Chondrocyte (in vitro differentiated cells): ENCODE measurements around the gene ZFHX2. TPM values are rescaled to one million over a fixed set of nuclear protein-coding genes. Genes with fewer than 3 reads are reported as not detected.

Experiments used
- DNase-seq: peaks from one replicate; pipeline ENCODE4 v3.0.0; 2021; ENCODE audit warnings: mixed read lengths, low spot score
- H3K27ac Mint-ChIP-seq: one replicate; pipeline ENCODE4 v1.8.0; 2021; ENCODE audit warnings: mild to moderate bottlenecking, moderate library complexity, mixed read lengths; ENCODE audit not compliant: unreplicated experiment
- H3K27me3 Mint-ChIP-seq: 2 replicates; pipeline ENCODE4 v1.8.0; 2021; ENCODE audit warnings: low read depth, mixed read lengths
- H3K36me3 Mint-ChIP-seq: 2 replicates; pipeline ENCODE4 v1.8.0; 2021; ENCODE audit warnings: low read depth, mixed read lengths
- H3K4me1 Mint-ChIP-seq: 2 replicates; pipeline ENCODE4 v1.8.0; 2021; ENCODE audit warnings: low read depth, mild to moderate bottlenecking, mixed read lengths
- H3K4me3 Mint-ChIP-seq: one replicate; pipeline ENCODE4 v1.8.0; 2021; ENCODE audit warnings: mild to moderate bottlenecking, moderate library complexity, mixed read lengths; ENCODE audit not compliant: unreplicated experiment
- H3K9me3 Mint-ChIP-seq: 2 replicates; pipeline ENCODE4 v1.8.0; 2021; ENCODE audit warnings: low read depth, mixed read lengths
- total RNA-seq: library from RNA; stranded (reverse); gene quantifications from 3 replicates; pipeline ENCODE4 v1.2.1, GENCODE V29; 2021
- TF ChIP-seq, protein P1 (sequence below): fragments of 200-600 bp; sonication (generic); IDR thresholded peaks from 2 replicates; pipeline ENCODE4 v1.5.0; 2021; ENCODE audit warnings: antibody characterized with exemption, mild to moderate bottlenecking, moderate library complexity

ZFHX2 gene
- total RNA-seq, 1 donor from 2014 or later = 11.8 TPM

GRCh38 chr14:23529016-23529415 is 22.5 kb downstream of the ZFHX2 start:
- Mint-ChIP-seq H3K36me3 (peaks cover 15% of the 10 kb centered on the region), H3K9me3 (no peaks in the 10 kb centered on the region), H3K4me1 (no peaks in the 10 kb centered on the region), H3K27ac (no peak overlapping the region), H3K27me3 (no peaks in the 10 kb centered on the region), H3K4me3 (no peak overlapping the region)
- TF ChIP-seq, protein P1, sequence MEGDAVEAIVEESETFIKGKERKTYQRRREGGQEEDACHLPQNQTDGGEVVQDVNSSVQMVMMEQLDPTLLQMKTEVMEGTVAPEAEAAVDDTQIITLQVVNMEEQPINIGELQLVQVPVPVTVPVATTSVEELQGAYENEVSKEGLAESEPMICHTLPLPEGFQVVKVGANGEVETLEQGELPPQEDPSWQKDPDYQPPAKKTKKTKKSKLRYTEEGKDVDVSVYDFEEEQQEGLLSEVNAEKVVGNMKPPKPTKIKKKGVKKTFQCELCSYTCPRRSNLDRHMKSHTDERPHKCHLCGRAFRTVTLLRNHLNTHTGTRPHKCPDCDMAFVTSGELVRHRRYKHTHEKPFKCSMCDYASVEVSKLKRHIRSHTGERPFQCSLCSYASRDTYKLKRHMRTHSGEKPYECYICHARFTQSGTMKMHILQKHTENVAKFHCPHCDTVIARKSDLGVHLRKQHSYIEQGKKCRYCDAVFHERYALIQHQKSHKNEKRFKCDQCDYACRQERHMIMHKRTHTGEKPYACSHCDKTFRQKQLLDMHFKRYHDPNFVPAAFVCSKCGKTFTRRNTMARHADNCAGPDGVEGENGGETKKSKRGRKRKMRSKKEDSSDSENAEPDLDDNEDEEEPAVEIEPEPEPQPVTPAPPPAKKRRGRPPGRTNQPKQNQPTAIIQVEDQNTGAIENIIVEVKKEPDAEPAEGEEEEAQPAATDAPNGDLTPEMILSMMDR = no peak
- DNase-seq = no peak

DNA sequence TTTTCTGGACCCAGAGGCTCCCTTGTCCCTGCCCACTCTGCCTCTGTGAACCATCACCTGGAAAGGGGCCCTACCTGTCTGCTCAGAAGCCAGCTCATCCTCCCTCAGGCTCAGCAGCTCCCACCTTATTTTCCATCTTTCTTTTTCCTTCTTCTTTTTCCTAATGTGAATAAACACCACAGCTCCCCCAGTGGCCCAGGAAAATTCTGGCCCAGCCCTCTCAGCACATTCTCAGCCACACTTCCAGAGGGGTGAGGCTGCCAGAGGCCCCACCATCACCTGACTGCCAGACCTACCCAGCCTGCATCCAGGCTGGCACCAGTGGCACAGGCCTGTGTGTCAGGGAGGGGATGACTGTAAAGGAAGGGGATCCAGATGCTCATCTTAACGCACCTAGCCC is 23.0 kb downstream of the ZFHX2 start:
- DNase-seq = no peak
- no peak overlapping the region for H3K27ac Mint-ChIP-seq
- H3K27me3 Mint-ChIP-seq = no peaks in the 10 kb centered on the region
- TF ChIP-seq, protein P1 = peak; percentile 47
- H3K36me3 Mint-ChIP-seq = peaks cover 15% of the 10 kb centered on the region
- H3K4me1 Mint-ChIP-seq = no peaks in the 10 kb centered on the region
- no peak overlapping the region for H3K4me3 Mint-ChIP-seq
- no peaks in the 10 kb centered on the region for H3K9me3 Mint-ChIP-seq

- Mint-ChIP-seq H3K9me3 (no peaks in the 10 kb centered on the region), H3K27me3 (no peaks in the 10 kb centered on the region), H3K36me3 (peaks cover 12% of the 10 kb centered on the region), H3K4me1 (no peaks in the 10 kb centered on the region), H3K4me3 (no peak overlapping the region), H3K27ac (no peak overlapping the region)
- TF ChIP-seq, protein P1 = no peak
- DNase-seq = no peak
These were observed 26.0 kb downstream of the ZFHX2 start for GRCh38 chr14:23525611-23526010.

GRCh38 chr14:23524954-23525353 is 26.6 kb downstream of the ZFHX2 start:
- Mint-ChIP-seq H3K36me3 (peaks cover 12% of the 10 kb centered on the region), H3K27me3 (no peaks in the 10 kb centered on the region), H3K4me1 (no peaks in the 10 kb centered on the region), H3K4me3 (no peak overlapping the region), H3K27ac (no peak overlapping the region), H3K9me3 (no peaks in the 10 kb centered on the region)
- TF ChIP-seq, protein P1 = no peak
- no peak for DNase-seq

- DNase-seq = no peak
- H3K27me3 Mint-ChIP-seq = no peaks in the 10 kb centered on the region
- H3K9me3 Mint-ChIP-seq = no peaks in the 10 kb centered on the region
- no peak overlapping the region for H3K4me3 Mint-ChIP-seq
- peaks cover 12% of the 10 kb centered on the region for H3K36me3 Mint-ChIP-seq
- TF ChIP-seq, protein P1 = no peak
- no peaks in the 10 kb centered on the region for H3K4me1 Mint-ChIP-seq
- H3K27ac Mint-ChIP-seq = no peak overlapping the region
These were observed 28.1 kb downstream of the ZFHX2 start for GRCh38 chr14:23523229-23524016.
